Sciatic nerve (tissue), 2 donors: Measurements from ENCODE around the gene LRRC15. TPM values are rescaled to one million over a fixed set of nuclear protein-coding genes. Genes with fewer than 3 reads are reported as not detected.

Source experiments
- ATAC-seq: fragments of 200-7000 bp; cut with Tn5 transposase; one replicate; pipeline ENCODE4 v1.9.1; 2020; ENCODE audit warnings: mild to moderate bottlenecking, moderate library complexity
- DNase-seq: peaks from one replicate; pipeline ENCODE4 v3.0.0-alpha.2; 2020; ENCODE audit warnings: low spot score
- intact Hi-C: fragments of 100-400 bp; cut with DNase I; formaldehyde crosslinking; loops from one replicate; pipeline ENCODE4 v1.14.2; 2022
- total RNA-seq: library from RNA; stranded (reverse); fragmentation: NEBNext Ultra II Directional; extraction: Animal tissue kit (Norgen Biotek cat#: 25700); gene quantifications from one replicate; pipeline ENCODE4 v1.2.1, GENCODE V29; 2021
- donor health status: DM: no; HTN: no; CAD: no.
- donor health status: DM: no; HTN: no; CAD: no.

The LRRC15 gene
- total RNA-seq, 1 donor from 2014 or later = 0.18 TPM

DNA sequence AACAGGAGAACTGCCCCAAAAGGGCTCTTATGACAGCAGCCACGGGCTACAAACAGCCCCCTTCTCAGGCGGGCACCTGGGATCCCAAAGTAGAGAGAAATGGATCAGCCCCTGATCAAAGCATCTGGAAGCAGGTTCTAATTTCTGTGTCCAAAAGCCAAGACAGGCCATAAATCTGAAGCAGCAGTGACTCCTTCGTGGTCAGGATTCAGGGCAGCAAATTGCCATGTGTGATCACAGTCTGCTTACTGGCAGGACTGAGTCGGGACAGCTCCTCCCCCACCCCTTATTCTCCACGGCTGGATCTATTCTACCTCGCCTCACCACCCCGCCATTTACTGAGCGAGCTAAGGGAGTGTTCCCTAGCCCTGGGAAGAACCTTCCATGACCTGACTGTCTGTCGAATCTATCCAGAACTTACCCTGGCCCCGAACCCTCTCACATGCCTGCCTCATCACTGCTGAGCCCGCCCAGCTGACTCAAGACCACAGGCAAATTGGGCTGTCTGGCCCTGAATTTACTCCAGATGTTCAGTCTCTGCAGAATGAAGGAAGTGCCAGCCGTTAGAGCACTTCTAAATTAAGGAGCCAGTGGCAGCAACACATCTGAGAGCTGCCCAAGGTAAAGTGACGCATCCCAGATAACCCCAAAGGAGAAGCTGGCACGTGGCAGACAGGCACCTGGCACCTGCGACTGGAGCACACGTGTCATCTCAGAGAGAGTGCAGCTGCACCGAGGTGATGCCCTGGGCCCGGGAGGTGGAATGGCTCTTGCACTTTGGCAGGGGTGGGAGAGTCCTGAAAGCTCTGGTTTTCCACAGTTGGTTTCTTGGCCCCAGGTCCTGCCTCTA, 1.3 kb downstream of the LRRC15 start:
- intact Hi-C loops = no loop called here
- DNase-seq = no peak
- ATAC-seq = no peak

DNA sequence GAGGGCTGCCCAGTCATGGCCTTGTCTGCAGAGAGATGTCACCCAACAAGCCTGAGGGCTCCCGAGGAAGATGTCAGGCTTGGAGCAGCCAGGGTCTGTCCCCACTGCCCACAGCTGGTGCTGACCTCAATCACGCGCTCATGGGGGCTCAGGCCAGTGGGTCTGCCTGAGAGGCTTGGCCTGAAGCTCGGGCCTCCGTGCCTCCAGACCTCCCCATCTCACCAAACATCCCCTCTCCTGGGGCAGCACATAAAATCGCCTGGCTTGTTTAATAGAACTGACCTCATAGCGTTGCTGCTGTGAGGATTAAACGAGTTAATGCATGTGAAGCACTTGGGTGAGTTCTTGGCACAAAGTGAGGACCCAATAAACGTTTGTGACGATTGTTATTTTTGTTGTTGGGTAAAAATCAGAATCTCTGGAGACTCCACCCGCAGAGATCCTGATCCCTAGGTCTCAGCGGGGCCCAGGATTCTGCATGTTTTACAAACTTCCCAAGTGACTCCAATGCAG, 3.5 kb downstream of the LRRC15 start:
- DNase-seq (no peak), ATAC-seq (no peak)
- intact Hi-C loops = no loop called here

DNA sequence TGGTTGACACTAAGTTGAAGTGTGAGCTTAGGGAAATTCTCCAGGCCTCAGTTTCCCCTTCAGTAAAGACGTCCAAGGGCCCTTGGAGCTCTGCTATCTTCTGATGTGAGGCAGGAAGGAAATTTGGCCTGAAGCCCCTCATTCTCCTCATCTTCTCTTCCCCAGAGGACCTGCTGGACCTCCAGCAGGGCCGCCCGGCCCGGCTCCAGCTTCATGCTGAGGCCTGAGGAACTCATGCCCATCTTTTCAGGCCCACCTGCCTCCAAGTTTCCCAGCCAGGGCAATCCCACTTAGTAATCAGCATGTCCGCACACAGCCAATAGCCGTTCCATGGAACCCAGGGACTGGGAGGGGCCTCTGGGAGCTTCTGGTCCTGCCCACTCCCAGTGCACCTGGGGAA, 4.0 kb downstream of the LRRC15 start:
- DNase-seq (no peak), ATAC-seq (no peak)
- intact Hi-C loops = no loop called here

DNA sequence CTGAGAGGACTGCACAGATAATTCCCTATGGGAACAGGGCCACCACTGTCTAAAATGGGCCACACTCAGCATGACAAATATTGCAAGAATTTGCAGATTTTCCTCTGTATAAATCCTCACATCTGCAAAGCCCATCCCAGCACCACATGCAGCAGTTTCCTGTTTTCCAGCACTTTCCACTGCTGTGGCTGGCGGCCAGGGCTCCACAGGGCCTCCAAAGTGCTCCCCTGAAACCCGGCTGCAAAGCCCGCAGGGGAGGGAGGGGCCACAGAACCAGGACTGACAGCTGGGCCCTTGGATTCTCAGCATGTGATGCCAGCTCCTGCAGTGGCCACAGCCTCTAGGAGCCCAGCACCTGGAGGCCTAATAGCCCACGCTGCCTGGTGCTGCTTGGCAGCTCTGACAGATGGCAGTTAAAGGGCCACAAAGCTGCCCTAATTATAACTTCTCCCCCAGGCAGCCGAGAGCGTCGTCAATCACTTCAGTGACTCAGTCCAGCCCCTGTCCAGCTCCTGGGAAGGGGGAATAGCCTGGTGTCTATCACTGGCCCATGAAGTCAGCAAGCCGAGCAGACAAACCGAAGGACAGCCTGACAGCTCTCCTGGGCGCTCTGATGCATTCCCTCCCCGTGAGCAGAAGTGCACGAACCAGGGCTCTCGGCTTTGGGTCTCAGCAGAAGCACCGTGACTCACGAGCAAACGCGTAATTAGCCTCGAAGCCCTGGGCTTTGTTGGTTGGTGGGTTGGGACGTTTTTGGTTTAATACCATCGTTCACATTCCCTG, 4.7 kb downstream of the LRRC15 start:
- no peak for DNase-seq
- intact Hi-C loops = no loop called here
- ATAC-seq = peak; percentile 36

DNA sequence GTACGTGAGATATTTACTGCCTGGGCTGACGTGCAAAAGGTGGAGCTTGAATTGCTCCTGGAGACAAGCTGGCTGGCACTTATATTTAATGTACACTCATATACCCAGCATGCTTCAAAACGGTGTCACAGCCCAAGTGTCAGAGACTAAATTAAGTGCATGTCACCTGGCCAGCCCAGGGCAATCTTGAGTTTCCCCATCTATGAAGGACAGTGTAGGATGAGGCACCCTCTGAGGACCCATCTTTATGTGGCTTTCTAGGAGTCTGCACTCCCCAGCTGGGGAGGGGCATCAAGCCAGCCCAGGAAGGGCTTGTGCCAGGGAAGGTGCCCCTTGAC, 5.3 kb downstream of the LRRC15 start:
- DNase-seq (no peak), ATAC-seq (peak; percentile 19)
- intact Hi-C loops = no loop called here

DNA sequence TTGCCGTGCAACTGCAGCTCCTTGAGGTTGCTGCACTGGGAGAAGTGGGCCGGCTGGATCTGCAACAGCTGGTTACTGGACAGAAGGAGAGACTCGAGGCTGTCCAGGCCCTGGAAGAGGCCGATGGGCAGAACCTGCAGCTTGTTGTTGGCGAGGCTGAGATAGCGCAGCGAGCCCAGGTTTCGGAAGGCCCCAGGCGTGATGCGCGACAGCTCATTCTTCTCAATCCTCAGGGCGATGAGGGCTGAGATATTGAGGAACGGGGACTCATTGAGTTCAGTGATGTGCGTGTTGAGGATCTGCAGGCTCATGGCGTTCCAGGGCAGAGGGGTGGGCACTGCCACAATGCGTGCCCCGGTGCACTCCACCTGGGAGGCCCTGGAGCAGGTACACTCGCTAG, 9.0 kb downstream of the LRRC15 start:
- DNase-seq = no peak
- intact Hi-C loops = no loop called here
- no peak for ATAC-seq

DNA sequence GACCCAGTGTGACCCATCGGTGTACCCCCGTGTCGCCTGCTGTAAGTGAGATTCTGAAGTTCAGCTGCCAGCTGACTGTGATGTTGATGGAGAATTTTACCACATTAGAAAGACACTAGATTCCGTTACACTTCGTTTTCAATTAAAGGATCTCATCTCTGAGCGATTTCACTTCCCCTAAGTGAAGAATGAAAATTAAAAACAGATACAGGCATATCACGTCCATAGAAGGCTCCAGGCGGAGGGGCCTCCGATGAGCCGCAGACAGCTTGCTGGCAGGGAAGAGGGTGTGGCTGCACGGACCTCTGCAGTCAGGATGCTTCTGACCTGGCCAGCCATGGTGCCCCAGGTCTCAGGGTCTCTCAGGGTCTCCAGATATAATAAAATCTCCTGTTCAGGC, 11.9 kb downstream of the LRRC15 start:
- ATAC-seq (no peak), DNase-seq (no peak)
- intact Hi-C loops = no loop called here

DNA sequence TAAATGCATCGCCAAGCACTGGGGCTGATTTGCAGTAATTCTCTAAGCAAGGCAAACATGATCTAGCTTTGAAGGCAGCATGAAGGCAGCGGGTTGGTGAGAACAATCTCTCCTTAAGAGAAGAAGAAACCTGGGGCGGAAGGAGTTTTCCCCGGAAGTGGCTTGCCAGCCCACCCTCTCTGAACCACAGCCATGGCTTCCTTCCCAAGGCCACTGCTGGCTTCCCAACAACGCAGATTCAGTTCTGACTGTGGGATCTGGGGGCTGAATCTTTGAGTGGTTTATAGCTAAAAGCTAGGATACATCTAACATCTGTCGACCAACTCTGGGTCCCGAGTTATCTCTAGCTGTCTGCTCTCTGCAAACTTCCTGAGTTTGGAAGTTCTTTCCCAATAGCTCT, 14.2 kb downstream of the LRRC15 start:
- ATAC-seq = no peak
- intact Hi-C loops = no loop called here
- DNase-seq = no peak

DNA sequence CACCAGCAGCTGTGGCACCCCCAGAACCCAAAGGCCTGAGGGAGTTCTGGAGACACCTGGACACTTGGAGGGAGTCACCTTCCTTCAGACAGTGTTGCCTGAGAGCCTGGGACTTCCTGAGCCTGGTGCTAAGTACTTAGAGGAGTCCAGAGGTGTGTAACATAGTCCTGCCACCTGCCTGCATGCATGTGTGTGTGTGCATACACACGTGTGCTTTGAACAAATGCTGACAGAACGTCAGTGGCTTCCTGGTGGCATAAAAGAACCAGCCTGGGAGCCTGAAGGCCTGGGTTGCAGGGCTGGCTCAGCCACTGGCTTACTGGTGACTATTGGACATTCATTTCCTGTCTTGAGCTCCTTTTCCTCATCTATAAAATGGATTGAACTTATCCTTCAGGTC, 15.2 kb downstream of the LRRC15 start:
- intact Hi-C loops = no loop called here
- ATAC-seq (no peak), DNase-seq (no peak)

DNA sequence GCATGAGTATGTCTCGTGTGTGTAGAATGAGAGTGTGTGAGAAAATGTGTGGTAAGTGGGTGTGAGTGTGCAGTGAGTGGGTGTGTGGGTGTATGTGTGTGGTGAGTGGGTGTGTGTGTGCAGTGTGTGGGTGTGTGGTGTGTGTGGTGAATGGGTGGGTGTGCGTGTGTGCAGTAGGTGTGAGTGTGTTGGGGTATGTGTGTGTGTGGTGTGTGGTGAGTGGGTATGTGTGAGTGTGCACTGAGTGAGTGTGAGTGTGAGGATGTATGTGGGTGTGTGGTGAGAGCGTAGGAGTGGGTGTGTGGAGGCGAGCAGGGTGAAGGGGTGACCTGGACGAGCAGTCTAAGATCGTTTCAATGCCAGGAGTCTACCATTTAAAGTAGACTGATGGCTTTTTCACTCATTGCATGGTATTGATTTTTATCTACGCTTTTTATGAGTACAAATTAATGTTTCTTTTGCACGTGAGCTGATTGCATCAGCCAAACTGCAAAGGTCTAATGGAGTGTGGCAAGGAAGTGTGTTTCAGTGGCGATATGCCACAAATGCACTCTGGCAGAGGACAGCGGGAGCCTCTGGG, 16.8 kb downstream of the LRRC15 start:
- ATAC-seq (no peak), DNase-seq (no peak)
- intact Hi-C loops = no loop called here

DNA sequence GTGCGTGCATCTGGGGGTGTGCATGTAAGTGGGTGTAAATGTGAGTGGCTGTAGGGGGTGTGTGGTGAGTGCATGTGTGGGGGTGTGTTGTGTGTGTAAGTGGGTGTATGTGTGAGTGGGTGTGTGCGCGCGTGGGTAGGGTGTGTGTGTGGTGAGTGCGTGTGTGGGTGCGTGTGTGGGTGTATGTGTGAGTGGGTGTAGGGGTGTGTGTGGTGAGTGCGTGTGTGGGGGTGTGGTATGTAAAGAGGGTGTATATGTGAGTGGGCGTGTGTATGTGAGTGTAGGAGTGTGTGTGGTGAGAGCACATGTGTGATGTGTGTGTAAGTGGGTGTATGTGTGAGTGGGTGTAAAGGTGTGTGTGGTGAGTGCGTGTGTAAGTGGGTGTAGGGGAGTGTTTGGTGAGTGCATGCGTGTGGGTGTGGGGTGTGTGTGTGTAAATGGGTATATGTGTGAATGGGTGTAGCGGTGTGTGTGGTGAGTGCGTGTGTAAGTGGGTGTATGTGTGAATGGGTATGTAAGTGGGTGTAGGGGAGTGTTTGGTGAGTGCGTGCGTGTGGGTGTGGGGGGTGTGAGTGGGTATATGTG, 17.5 kb downstream of the LRRC15 start:
- ATAC-seq (peak; percentile 23), DNase-seq (no peak)
- intact Hi-C loops = no loop called here

DNA sequence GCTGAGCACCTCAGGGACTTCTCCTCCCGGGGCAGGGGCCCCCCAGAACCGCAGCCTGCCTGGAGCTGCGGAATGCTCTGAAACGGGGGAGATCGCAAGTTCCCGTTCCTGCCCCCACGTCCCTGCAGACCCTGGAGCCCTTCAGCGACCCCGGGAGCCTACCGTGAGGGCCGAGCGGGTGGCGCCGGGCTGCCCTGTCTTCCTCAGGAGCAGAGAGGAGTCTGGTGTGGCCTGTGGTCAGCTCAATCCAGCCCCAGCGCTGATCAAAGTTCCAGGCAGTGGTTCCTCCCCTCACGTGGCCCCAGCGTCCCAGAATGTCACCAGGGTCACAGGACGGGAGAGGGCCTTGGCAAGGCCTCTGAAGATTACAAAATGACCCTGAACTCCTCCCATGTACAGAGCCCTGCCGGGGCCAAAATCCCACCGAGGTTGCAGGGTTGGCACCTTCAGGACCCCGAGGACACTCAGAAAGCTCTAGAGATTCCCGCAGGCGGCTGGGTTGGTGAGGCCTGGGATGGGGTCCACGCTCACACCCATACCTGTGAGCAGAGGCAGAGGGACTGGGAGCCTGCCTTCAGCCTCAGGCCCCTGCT, 18.4 kb downstream of the LRRC15 start, which contains the start of gene CPN2:
CPN2 (minus strand) TSS at position 249 of the 593 bp plus-strand sequence. CDS start 8,626 bp downstream, outside the sequence.
- ATAC-seq = no peak
- intact Hi-C loops = no loop called here
- no peak for DNase-seq

DNA sequence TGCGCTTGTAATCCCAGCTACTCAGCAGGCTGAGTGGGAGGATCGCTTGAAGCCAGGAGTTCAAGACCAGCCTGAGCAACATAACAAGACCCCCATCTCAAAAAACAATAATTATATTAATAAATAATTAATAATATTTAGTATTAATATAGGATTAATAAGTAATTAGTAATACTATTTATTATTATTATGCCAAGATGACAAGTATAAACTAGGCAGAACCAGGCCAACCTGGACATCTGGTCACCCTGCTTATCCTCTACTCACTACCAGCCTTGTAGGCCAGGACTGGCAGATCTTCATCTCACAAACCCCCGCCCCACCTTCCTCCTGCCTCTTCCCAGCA, 18.8 kb downstream of the LRRC15 start:
- ATAC-seq = no peak
- DNase-seq = no peak
- intact Hi-C loops = no loop called here

DNA sequence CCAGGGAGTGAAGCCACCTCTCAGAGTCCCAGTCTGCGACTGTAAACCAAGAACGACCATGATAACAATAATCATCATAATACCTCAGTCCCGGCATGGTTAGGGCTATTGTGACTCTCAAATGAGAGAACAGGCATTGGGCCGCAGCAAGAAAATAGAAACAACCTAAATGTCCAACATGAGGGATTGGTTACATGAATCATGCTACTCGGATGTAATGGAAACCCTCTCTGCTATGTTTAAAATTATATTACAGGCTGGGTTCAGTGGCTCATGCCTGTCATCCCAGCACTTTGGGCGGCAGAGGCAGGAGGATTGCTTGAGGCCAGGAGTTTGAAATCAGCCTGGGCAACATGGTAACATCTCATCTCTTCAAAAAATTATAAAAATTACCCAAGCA, 21.2 kb downstream of the LRRC15 start:
- intact Hi-C loops = no loop called here
- no peak for ATAC-seq
- no peak for DNase-seq

DNA sequence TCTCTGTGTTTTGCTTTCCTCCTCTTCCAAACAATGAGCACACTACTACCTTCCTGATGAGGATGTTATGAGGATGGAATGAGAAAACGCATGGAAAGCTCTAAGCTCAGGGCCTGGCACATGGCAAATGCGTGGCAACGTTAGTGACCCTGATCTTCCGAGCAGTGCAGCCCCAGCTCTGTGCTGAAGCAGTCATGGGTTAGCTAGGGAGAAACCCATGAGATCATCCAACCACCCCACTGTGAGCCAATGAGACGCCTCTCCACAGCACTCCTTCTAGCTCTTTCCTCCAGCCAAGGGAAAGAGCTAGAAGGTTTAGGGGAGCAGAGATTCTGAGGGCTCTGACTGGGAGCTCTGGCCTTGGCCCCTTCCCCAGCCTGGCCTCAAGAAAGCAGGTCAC, 22.9 kb downstream of the LRRC15 start:
- DNase-seq (no peak), ATAC-seq (no peak)
- intact Hi-C loops = no loop called here

DNA sequence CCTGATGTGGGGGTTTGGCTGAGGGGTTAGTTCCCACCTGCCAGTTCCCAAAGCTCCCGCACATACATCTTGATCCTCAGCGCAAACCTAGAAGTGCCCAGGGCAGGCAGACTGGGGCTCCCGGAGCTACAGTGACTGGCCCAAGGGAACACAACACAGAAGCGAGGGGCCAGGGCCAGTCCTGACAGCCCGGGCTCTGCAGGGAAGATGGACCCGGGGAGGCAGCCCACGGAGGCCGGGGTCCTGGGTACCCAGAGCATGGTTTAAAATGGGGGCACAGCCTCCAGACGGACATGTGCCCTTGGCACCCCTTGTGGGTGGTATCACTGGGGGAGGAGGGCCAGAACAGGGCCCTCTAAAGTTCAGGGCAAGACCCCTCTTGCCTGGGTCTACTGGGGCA, 23.5 kb downstream of the LRRC15 start:
- intact Hi-C loops = no loop called here
- ATAC-seq (no peak), DNase-seq (no peak)

DNA sequence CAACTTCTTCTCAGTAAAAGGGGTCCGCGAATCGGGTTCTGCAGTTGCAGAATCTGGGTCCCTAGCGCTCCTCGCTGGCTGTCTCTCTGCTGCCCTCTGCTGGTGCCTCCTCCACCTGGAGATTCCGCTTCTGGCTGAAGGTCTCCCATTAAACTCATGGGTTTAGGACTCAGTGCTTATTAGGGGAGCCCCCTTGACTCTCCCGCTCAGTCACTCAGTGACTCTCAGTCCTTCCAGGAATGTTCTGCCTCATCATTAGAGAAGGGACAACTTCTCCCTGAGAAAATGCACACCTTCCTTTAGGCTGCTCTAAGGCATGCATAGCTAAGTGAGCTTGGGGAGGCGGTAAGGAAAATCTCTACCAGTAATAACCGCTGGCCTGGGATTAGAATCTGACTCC, 25.5 kb downstream of the LRRC15 start:
- ATAC-seq = peak; percentile 75
- intact Hi-C loops = no loop called here
- peak; percentile 91 for DNase-seq

DNA sequence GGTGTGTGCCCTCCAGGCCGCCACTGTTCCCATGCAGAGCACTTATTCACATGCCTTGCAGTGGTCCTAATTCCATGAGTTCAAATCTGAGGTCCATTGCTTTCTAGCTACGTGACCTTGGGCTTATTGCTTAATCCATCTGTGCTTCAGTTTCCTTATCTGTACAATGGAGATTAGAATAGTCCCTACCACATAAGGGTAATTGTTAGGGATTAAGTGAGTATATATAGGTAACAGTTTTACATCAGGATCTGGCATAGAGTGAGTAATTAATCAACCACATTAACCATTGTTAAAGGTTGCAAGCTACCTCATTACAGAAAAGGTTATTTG, 26.0 kb downstream of the LRRC15 start:
- intact Hi-C loops = no loop called here
- no peak for DNase-seq
- ATAC-seq = no peak

DNA sequence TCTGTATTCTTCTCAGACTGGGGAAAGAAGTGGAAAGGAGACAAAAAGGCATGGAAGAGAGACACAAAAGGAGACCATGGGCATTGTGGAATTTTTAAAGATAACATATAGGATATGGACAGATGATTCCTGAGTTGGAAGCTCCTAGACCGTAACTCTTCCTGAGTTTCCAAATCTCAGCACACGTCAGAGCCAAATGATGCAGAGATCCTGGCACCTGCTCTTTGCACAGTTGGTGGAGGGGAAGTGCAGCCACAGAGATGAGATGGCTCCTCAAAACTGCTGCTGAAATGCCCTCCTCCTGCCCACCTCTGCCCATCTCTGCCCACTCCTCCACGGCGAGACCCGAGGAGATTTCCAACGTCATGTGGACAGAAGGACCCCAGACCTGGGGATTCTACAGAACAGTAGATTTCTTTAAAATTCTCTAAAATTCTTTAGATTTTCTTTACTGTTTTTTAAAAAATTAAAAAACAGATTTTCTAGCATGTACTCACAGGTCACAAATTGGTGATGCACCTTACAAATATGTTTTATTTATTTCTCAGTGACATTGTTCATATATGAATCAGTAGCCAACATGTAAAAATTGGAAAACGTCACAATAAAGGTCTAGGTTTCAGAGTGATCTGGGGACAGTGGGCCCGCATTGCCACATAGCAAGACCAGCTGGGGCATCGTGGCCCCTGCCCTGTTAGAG, 26.5 kb downstream of the LRRC15 start:
- ATAC-seq = no peak
- DNase-seq = no peak
- intact Hi-C loops = no loop called here
